Measurements from ENCODE around the gene PLPP4. TPM values are rescaled to one million over a fixed set of nuclear protein-coding genes. Genes with fewer than 3 reads are reported as not detected.

Gene PLPP4
- total and polyA plus RNA-seq, 9 donors: 0.15 to 0.72 (median 0.31) TPM; not detected in 3

DNA sequence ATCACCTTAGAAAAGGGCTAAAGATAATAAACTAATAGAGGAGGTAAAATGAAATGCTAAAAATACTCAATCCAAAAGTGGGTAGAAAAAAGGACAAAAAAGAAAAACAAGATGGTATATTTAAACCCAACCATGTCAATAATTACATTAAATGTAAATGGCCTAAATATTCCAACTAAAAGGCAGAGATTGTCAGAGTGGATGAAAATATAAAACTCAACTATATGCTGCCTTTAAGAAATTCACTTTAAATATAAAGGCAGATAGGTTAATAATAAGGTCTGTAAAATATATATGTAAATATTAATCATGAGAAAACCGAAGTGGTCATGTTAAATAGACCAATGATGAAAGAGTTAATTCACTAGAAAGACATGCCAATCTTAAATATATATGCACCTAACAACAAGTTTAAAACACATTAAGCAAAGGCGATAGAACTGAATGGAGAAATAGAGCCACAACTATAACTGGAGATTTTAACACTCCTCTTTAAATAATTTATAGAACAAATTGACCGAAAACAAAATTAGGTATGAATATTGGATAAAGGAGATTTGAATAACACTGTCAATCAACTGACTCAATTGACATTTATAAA lies 159.4 kb downstream of the PLPP4 start:
- H3K4me3 ChIP-seq: no peak overlapping the region
- H3K36me3 ChIP-seq: no peaks in the 10 kb centered on the region
- no peaks in the 10 kb centered on the region for H3K4me1 ChIP-seq (ENCODE audit: insufficient read depth)
- TF ChIP-seq EP300 (IDR thresholded peaks at IDR 0.05): no peak
- WGBS, 3 donors: 54 to 75% (median 56%) methylated on average over 3 of the region's 3 CpGs
- peaks cover 0 to 3% of the 10 kb centered on the region in 2 donors for H3K9me3 ChIP-seq
- no peak overlapping the region for H3K27ac ChIP-seq
- intact Hi-C loops (cut with DNase I): no loop called here
- DNase-seq: no peak
- H3K27me3 ChIP-seq: no peaks in the 10 kb centered on the region

DNA sequence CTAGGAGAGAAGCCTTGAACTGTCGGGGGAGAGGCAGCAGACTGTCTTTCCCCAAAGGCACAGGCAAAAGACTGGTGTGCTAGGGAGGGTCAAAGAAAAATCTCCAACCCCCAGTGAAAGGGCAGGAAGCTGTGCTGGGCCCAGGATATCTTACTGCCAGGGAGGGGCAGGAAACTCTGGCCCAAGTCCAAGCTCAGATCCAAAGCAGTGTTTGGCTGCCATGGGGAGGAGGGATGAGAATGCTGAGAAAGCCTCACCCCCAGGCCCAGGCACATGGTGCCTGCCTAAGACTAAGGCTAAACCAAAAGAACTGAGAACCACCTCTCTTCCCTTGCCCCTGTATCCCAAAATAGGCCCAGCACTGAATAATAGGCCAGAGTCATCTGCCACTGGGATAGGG lies 171.2 kb downstream of the PLPP4 start:
- Histone ChIP-seq H3K4me1 (ENCODE audit: insufficient read depth) (no peaks in the 10 kb centered on the region), H3K4me3 (no peak overlapping the region), H3K27me3 (no peaks in the 10 kb centered on the region), H3K36me3 (no peaks in the 10 kb centered on the region), H3K9me3 (no peaks in the 10 kb centered on the region), H3K27ac (no peak overlapping the region)
- intact Hi-C loops (cut with DNase I): no loop called here
- DNase-seq: no peak
- TF ChIP-seq, protein P1, sequence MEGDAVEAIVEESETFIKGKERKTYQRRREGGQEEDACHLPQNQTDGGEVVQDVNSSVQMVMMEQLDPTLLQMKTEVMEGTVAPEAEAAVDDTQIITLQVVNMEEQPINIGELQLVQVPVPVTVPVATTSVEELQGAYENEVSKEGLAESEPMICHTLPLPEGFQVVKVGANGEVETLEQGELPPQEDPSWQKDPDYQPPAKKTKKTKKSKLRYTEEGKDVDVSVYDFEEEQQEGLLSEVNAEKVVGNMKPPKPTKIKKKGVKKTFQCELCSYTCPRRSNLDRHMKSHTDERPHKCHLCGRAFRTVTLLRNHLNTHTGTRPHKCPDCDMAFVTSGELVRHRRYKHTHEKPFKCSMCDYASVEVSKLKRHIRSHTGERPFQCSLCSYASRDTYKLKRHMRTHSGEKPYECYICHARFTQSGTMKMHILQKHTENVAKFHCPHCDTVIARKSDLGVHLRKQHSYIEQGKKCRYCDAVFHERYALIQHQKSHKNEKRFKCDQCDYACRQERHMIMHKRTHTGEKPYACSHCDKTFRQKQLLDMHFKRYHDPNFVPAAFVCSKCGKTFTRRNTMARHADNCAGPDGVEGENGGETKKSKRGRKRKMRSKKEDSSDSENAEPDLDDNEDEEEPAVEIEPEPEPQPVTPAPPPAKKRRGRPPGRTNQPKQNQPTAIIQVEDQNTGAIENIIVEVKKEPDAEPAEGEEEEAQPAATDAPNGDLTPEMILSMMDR (IDR thresholded peaks at IDR 0.05): no peak
- TF ChIP-seq EP300 (IDR thresholded peaks at IDR 0.05): no peak
- TF ChIP-seq POLR2A (IDR thresholded peaks at IDR 0.05): no peak
- WGBS, 3 donors: 27 to 64% (median 31%) methylated on average over 1 of the region's 1 CpG

DNA sequence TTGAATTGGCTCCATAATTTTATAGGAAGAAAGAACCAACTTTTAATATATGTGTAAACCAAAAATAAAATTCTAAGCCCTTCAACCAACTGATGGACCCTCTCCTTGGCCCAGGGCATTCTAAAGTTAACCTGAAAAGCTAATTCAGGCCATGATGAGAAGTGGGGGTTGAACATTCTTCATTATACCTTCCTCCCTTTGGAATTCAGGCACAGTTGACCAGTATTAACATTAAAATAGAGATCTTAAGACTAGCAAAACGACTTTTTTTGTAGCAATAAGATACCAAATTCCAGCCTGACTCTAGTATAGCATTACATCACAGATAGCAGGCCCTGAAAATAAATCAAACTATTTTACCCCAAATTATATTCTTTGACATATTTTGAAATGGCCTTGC lies 173.2 kb downstream of the PLPP4 start:
- Histone ChIP-seq H3K27ac (no peak overlapping the region), H3K4me3 (no peak overlapping the region), H3K4me1 (ENCODE audit: insufficient read depth) (no peaks in the 10 kb centered on the region), H3K36me3 (no peaks in the 10 kb centered on the region), H3K9me3 (no peaks in the 10 kb centered on the region), H3K27me3 (no peaks in the 10 kb centered on the region)
- no peak for DNase-seq
- TF ChIP-seq, protein P1 (IDR thresholded peaks at IDR 0.05): no peak
- TF ChIP-seq EP300 (IDR thresholded peaks at IDR 0.05): no peak
- TF ChIP-seq POLR2A (IDR thresholded peaks at IDR 0.05): no peak
- 20 to 31% (median 30%) methylated on average over 1 of the region's 1 CpG for WGBS, 3 donors
- intact Hi-C loops (cut with DNase I): no loop called here

DNA sequence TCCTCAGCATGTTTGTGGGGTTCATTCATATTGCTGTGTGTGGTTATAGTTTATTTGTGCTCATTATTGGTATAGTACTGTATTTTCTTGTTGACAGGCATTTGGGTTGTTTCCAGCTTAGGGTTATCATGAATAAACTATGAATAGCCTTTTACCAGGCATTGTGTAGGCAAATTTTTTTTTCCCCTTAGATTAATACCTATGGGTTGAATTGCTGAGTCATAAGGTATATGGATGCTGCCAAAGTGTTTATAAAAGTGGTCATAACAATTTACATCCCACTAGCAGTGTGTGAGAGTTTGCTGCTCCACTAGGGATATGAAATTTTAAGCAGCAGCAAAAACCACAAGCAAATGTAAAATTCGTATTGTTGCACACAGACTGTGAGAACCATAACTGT lies 175.0 kb downstream of the PLPP4 start:
- TF ChIP-seq EP300 (IDR thresholded peaks at IDR 0.05) (no peak), POLR2A (IDR thresholded peaks at IDR 0.05) (no peak)
- TF ChIP-seq, protein P1 (IDR thresholded peaks at IDR 0.05): no peak
- no peaks in the 10 kb centered on the region for H3K36me3 ChIP-seq
- H3K27me3 ChIP-seq: no peaks in the 10 kb centered on the region
- intact Hi-C loops (cut with DNase I): no loop called here
- H3K27ac ChIP-seq: no peak overlapping the region
- no peak for DNase-seq
- no peaks in the 10 kb centered on the region for H3K4me1 ChIP-seq (ENCODE audit: insufficient read depth)
- no peak overlapping the region for H3K4me3 ChIP-seq
- no peaks in the 10 kb centered on the region for H3K9me3 ChIP-seq
- WGBS, 3 donors: 30 to 47% (median 41%) methylated on average over 1 of the region's 1 CpG

DNA sequence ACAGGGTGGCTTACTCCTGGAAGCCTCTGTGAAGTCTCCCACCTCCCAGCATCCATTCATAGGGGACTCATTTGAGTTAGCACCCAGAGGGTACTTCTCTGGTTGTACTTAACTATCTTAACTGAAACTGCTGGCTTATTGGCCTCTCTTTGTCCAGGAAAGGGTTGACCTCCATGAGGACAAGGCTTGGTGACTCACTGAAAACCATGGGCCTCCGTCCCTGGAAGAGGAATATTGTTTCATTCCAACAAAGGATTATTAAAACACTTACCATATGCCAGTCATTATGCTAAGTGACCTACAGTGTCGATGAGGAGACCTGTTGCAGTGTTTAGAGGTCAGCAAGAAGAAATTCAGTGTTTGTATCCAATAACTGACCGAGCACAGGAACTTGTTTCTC lies 175.9 kb downstream of the PLPP4 start:
- Histone ChIP-seq H3K4me3 (no peak overlapping the region), H3K27me3 (no peaks in the 10 kb centered on the region), H3K4me1 (ENCODE audit: insufficient read depth) (no peaks in the 10 kb centered on the region), H3K9me3 (no peaks in the 10 kb centered on the region), H3K36me3 (no peaks in the 10 kb centered on the region), H3K27ac (no peak overlapping the region)
- WGBS, 3 donors: 62 to 70% (median 70%) methylated on average over 3 of the region's 3 CpGs
- intact Hi-C loops (cut with DNase I): no loop called here
- TF ChIP-seq POLR2A (IDR thresholded peaks at IDR 0.05) (no peak), EP300 (IDR thresholded peaks at IDR 0.05) (no peak)
- TF ChIP-seq, protein P1 (IDR thresholded peaks at IDR 0.05): no peak
- no peak for DNase-seq

Measured in ovary (tissue), 9 donors.